ENCODE data around the gene SPIN3. TPM values are rescaled to one million over a fixed set of nuclear protein-coding genes. Genes with fewer than 3 reads are reported as not detected.

The SPIN3 gene
- total RNA-seq, 3 donors from 2014 or later = 4.5 to 7.0 (median 6.1) TPM

GRCh38 chrX:56943264-56943663, 52.1 kb downstream of the SPIN3 start:
- H3K9me3 Mint-ChIP-seq = peaks cover 10% of the 10 kb centered on the region
- no peaks in the 10 kb centered on the region for H3K27me3 Mint-ChIP-seq (ENCODE audit: low read depth)
- ATAC-seq (no peak), DNase-seq (no peak)
- H3K4me1 Mint-ChIP-seq (ENCODE audit: low read depth) = no peaks in the 10 kb centered on the region
- no peaks in the 10 kb centered on the region for H3K36me3 Mint-ChIP-seq (ENCODE audit: insufficient read depth)
- H3K4me3 Mint-ChIP-seq = no peak overlapping the region

Other genes with a start within 250 kb of the SPIN3 start
- gene SPIN2B, start 126.0 kb upstream of the SPIN3 start, total RNA-seq = 1 to 10 TPM; 3.4 to 5.4 (median 3.5) TPM
- gene SPIN2A, start 141.9 kb upstream of the SPIN3 start, total RNA-seq = under 1 TPM; 0.20 to 0.24 (median 0.22) TPM

All from activated T-cell treated with anti-CD3 and anti-CD28 coated beads, Interleukin-2, amount 50 U/mL, for 4 hours (primary cell).